ENCODE data around the gene HS3ST4.

Gene HS3ST4

DNA sequence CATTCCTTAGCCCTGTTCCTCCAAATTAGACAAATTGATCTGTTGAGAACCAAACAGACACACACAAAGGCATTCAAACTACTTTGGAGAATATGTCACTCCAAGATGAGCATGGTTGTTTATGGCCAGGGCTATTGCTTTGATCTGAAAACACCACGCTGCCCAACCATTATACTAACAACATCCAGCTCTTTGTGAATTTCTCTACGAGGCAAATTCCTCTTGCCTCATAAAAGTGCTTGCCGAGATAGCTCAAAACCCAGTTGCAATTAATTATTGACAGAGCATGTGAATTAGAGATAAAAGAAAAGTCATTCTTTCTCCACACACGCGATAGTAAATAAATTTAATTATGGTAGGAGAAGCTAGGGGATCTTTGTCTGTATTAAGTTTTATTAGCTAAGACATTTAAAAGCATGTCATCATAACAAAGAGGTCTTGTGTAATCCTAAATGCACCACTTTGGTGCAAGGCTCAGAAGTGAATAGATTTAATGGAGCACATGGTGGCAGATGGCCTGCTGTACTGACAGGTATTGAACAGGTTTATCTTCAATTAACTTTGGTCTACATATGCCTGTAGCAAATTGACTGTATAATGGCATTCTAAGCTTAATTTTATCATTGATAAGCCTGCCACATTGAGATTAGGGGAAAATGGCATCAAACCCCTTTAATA lies 441.8 kb downstream of the HS3ST4 start:
- H3K27me3 ChIP-seq, result no peaks in the 10 kb centered on the region
- TF ChIP-seq, protein P1, sequence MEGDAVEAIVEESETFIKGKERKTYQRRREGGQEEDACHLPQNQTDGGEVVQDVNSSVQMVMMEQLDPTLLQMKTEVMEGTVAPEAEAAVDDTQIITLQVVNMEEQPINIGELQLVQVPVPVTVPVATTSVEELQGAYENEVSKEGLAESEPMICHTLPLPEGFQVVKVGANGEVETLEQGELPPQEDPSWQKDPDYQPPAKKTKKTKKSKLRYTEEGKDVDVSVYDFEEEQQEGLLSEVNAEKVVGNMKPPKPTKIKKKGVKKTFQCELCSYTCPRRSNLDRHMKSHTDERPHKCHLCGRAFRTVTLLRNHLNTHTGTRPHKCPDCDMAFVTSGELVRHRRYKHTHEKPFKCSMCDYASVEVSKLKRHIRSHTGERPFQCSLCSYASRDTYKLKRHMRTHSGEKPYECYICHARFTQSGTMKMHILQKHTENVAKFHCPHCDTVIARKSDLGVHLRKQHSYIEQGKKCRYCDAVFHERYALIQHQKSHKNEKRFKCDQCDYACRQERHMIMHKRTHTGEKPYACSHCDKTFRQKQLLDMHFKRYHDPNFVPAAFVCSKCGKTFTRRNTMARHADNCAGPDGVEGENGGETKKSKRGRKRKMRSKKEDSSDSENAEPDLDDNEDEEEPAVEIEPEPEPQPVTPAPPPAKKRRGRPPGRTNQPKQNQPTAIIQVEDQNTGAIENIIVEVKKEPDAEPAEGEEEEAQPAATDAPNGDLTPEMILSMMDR (IDR thresholded peaks at IDR 0.05), result no peak
- H3K9me3 ChIP-seq, result no peaks in the 10 kb centered on the region
- H3K27ac ChIP-seq, result no peak overlapping the region
- intact Hi-C loops (cut with DNase I; ENCODE audit: low total_unique reads), result no loop called here
- no peaks in the 10 kb centered on the region for H3K36me3 ChIP-seq
- H3K4me3 ChIP-seq, result no peak overlapping the region
- no peaks in the 10 kb centered on the region for H3K4me1 ChIP-seq
- no peak for DNase-seq

GRCh38 chr16:26134588-26134987 lies 442.8 kb downstream of the HS3ST4 start:
- Histone ChIP-seq H3K27ac (no peak overlapping the region), H3K27me3 (no peaks in the 10 kb centered on the region), H3K4me3 (no peak overlapping the region), H3K4me1 (no peaks in the 10 kb centered on the region), H3K36me3 (no peaks in the 10 kb centered on the region), H3K9me3 (no peaks in the 10 kb centered on the region)
- DNase-seq, result no peak
- TF ChIP-seq, protein P1 (IDR thresholded peaks at IDR 0.05), result no peak
- intact Hi-C loops (cut with DNase I; ENCODE audit: low total_unique reads), result no loop called here

- intact Hi-C loops (cut with DNase I; ENCODE audit: low total_unique reads), result no loop called here
- H3K27me3 ChIP-seq, result no peaks in the 10 kb centered on the region
- H3K4me3 ChIP-seq, result no peak overlapping the region
- H3K27ac ChIP-seq, result no peak overlapping the region
- DNase-seq, result no peak
- no peaks in the 10 kb centered on the region for H3K36me3 ChIP-seq
- no peaks in the 10 kb centered on the region for H3K4me1 ChIP-seq
- no peaks in the 10 kb centered on the region for H3K9me3 ChIP-seq
- TF ChIP-seq, protein P1 (IDR thresholded peaks at IDR 0.05), result no peak
These were observed 446.2 kb downstream of the HS3ST4 start for GRCh38 chr16:26137956-26138355.

DNA sequence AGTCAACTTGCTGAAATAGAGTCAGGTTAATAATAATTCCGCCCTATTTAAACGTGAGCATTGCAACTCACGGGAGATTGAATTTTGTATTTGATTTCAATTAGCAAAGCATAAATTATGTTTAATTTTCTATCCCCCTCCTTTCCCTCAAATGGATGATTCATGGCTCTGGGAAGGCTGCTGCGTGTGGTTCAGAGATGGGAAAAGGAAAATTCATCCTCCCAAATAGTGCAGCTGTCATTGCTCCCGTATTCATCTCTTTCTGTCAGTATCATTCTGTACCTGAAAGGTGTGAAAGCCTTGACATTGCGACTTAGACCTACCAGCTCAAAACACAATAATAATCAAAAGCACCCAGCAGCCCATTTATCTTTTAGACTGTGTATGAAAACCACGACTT lies 447.3 kb downstream of the HS3ST4 start:
- no peaks in the 10 kb centered on the region for H3K9me3 ChIP-seq
- DNase-seq, result no peak
- TF ChIP-seq, protein P1 (IDR thresholded peaks at IDR 0.05), result no peak
- no peak overlapping the region for H3K27ac ChIP-seq
- H3K4me3 ChIP-seq, result no peak overlapping the region
- no peaks in the 10 kb centered on the region for H3K4me1 ChIP-seq
- H3K36me3 ChIP-seq, result no peaks in the 10 kb centered on the region
- H3K27me3 ChIP-seq, result no peaks in the 10 kb centered on the region
- intact Hi-C loops (cut with DNase I; ENCODE audit: low total_unique reads), result no loop called here

GRCh38 chr16:26139884-26140283 lies 448.1 kb downstream of the HS3ST4 start:
- no peak for DNase-seq
- Histone ChIP-seq H3K36me3 (no peaks in the 10 kb centered on the region), H3K27me3 (no peaks in the 10 kb centered on the region), H3K27ac (no peak overlapping the region), H3K9me3 (no peaks in the 10 kb centered on the region), H3K4me1 (no peaks in the 10 kb centered on the region), H3K4me3 (no peak overlapping the region)
- TF ChIP-seq, protein P1 (IDR thresholded peaks at IDR 0.05), result no peak
- intact Hi-C loops (cut with DNase I; ENCODE audit: low total_unique reads), result no loop called here

Data from tibial artery (tissue), 4 donors.